Gastrocnemius medialis (tissue), 4 donors: ENCODE results near the gene EIF3K. TPM values are rescaled to one million over a fixed set of nuclear protein-coding genes. Genes with fewer than 3 reads are reported as not detected.

ENCODE experiments used
- ATAC-seq, 2 donors: fragments of 150-250 bp; one replicate each; pipeline ENCODE4 v1.9.1; 2016
- DNase-seq, 2 donors: peaks; one replicate each; pipeline ENCODE4 v3.0.0-alpha.2; 2019
- H3K27ac ChIP-seq, 4 donors: fragments of 200-600 bp; sonication (generic); 1 replicate in 1 of 4; 2 replicates in 3 of 4; pipeline ENCODE4 v1.5.1; 2016 to 2018; ENCODE audit warnings: mild to moderate bottlenecking in 2 of 4, moderate library complexity in 1 of 4
- H3K27me3 ChIP-seq, 3 donors: fragments of 200-600 bp; sonication (generic) in 2 of 3; 1 replicate in 1 of 3; 2 replicates in 2 of 3; pipeline versions ENCODE4 v1.5.1 to v1.6.0; 2016 to 2019; ENCODE audit warnings: mild to moderate bottlenecking in 1 of 3, moderate library complexity in 1 of 3
- H3K36me3 ChIP-seq, 2 donors: fragments of 200-600 bp; sonication (generic) in 1 of 2; one replicate each; pipeline ENCODE4 v1.5.1; 2017 to 2018
- H3K4me1 ChIP-seq, 2 donors: fragments of 200-600 bp; sonication (generic) in 1 of 2; one replicate each; pipeline ENCODE4 v1.5.1; 2016 to 2017; ENCODE audit warnings: mild to moderate bottlenecking in 2 of 2
- H3K4me3 ChIP-seq, 4 donors: fragments of 200-600 bp; sonication (generic) in 3 of 4; 1 replicate in 1 of 4; 2 replicates in 3 of 4; pipeline ENCODE4 v1.5.1; 2016 to 2019; ENCODE audit warnings: mild to moderate bottlenecking in 2 of 4
- H3K9me3 ChIP-seq, 3 donors: fragments of 200-600 bp; sonication (generic) in 2 of 3; 1 replicate in 1 of 3; 2 replicates in 2 of 3; pipeline ENCODE4 v1.5.1; 2016 to 2019
- POLR2A ChIP-seq, 2 donors: fragments of 450-650 bp; IDR thresholded peaks; one replicate each; pipeline ENCODE4 v1.6.1; 2017; ENCODE audit warnings: antibody characterized with exemption in 2 of 2, mild to moderate bottlenecking in 2 of 2, moderate library complexity in 2 of 2
- in situ Hi-C, 4 donors: fragments of 200-750 bp; cut with MboI; loops; one replicate each; pipeline versions ENCODE4 v1.15.0 to v1.8.0; 2017; ENCODE audit warnings: low sequenced_read_pairs in 4 of 4
- intact Hi-C: fragments of 100-400 bp; cut with DNase I; formaldehyde crosslinking; loops from one replicate; pipeline ENCODE4 v1.15.1; 2023; ENCODE audit warnings: low total_unique reads
- total RNA-seq, 4 donors: library from RNA; depleted of rRNA; stranded (reverse); fragments of >200 nt; gene quantifications; one replicate each; pipeline versions ENCODE4 v1.1.0 to v1.2.3, GENCODE V29; 2016
- TF ChIP-seq, protein P1 (sequence below), 5 experiments: fragments of 450-650 bp in 3 of 5; fragments of 200-600 bp in 2 of 5; sonication (generic) in 2 of 5; IDR thresholded peaks in 4 of 5; conservative IDR thresholded peaks in 1 of 5; 1 replicate in 4 of 5; 2 replicates in 1 of 5; pipeline ENCODE4 v1.5.1; 2016 to 2019; ENCODE audit warnings: antibody characterized with exemption in 5 of 5, mild to moderate bottlenecking in 3 of 5, moderate library complexity in 3 of 5

Gene EIF3K
- total RNA-seq, 4 donors from 2014 or later = 619 to 975 (median 681) TPM

DNA sequence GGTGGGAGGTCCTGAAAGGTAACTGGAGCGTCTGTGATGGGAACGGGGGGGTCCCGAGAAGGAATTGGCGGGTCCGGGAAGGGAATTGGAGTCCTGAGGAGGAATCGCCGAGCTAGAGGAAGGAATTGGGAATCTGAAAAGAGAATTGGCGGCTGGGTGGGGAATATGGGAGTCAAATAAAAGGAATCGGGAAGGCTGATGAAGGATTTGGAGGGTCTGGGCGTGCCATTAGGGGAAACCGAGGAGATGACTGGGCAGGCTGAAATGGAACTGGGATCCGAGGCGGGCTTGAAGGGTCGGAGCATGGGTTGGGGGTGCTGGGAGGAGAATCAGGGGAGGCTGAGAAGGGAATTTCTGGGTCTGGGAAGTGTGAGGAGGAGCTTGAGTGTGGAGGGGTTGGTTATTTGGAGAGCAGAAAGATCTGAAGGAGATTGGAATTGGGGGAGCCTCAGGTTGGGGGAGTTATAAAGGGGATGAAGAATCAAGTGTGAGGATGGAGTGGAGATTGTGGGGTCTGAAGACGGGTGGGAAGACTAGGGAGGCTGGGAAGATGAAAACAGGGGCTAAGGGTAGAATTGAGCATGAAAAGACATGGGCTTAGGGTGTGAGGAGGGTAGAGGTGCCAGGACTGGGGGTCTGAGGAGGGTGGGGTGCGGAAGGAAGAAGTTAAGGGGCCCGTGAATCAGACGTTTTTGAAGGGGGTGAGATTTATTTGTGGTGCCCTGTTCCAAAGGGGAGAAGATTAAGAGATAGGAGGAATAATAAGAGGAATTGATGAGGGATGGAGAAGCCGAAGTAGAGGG lies 29.2 kb downstream of the EIF3K start:
- Histone ChIP-seq H3K27me3 (no peaks in the 10 kb centered on the region), H3K36me3 (no peaks in the 10 kb centered on the region), H3K4me3 (peak overlapping the region; percentile 90 to 100 (median 100)), H3K27ac (peak overlapping the region; percentile 98 to 100 (median 99)), H3K4me1 (peaks cover 42 to 48% of the 10 kb centered on the region in 2 donors), H3K9me3 (no peaks in the 10 kb centered on the region)
- intact Hi-C loops = loop anchor here (5.0 to 10.0 kb wide), 2 partner anchors 67 to 84 kb away; no protein-coding TSS in a partner anchor
- DNase-seq (no peak), ATAC-seq (no peak)
- TF ChIP-seq, protein P1, sequence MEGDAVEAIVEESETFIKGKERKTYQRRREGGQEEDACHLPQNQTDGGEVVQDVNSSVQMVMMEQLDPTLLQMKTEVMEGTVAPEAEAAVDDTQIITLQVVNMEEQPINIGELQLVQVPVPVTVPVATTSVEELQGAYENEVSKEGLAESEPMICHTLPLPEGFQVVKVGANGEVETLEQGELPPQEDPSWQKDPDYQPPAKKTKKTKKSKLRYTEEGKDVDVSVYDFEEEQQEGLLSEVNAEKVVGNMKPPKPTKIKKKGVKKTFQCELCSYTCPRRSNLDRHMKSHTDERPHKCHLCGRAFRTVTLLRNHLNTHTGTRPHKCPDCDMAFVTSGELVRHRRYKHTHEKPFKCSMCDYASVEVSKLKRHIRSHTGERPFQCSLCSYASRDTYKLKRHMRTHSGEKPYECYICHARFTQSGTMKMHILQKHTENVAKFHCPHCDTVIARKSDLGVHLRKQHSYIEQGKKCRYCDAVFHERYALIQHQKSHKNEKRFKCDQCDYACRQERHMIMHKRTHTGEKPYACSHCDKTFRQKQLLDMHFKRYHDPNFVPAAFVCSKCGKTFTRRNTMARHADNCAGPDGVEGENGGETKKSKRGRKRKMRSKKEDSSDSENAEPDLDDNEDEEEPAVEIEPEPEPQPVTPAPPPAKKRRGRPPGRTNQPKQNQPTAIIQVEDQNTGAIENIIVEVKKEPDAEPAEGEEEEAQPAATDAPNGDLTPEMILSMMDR (IDR thresholded peaks at IDR 0.05 in 4 of 5, conservative IDR thresholded peaks at IDR 0.05 in 1 of 5) = no peak
- TF ChIP-seq POLR2A (IDR thresholded peaks at IDR 0.05) = no peak
- in situ Hi-C loops = loop anchor here in 2 of 4 donors (10.0 to 25.0 kb wide), 2 partner anchors 47 to 189 kb away; partner anchors contain the start of genes ECH1 (in 1 of the 2) and HNRNPL (in 1 of the 2)

DNA sequence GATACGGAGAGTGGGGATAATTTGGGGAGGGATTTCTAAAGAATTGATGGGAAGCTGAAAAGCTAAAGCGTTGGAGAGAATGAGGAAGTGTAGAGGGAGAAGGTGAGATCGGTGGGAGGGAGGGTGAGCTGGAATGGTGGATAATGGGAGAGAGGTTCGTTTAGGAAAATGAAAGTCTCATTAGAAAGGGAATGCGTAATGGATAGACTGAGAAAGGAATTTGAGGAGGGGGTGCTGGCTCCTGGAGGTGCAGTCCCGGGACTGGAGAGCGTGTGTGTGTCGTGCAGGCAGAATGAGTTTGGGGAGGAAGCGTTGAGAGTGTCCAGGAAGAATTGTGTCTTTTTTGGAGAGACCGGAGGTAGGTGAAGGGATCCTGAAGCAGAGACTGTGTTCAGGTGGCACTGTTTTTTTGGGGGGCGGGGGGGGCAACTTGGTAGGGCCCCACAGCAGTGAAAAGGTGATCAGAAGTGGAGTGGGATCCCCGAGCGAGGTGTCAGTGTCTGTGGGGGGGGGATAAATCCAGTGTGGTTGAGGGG lies 29.8 kb downstream of the EIF3K start:
- H3K36me3 ChIP-seq = no peaks in the 10 kb centered on the region
- DNase-seq (no peak), ATAC-seq (no peak)
- peaks cover 48 to 54% of the 10 kb centered on the region in 2 donors for H3K4me1 ChIP-seq
- in situ Hi-C loops = loop anchor here in 2 of 4 donors (10.0 to 25.0 kb wide), 2 partner anchors 46 to 188 kb away; partner anchors contain the start of genes ECH1 (in 1 of the 2) and HNRNPL (in 1 of the 2)
- TF ChIP-seq, protein P1 (IDR thresholded peaks at IDR 0.05 in 4 of 5, conservative IDR thresholded peaks at IDR 0.05 in 1 of 5) = no peak
- TF ChIP-seq POLR2A (IDR thresholded peaks at IDR 0.05) = no peak
- no peaks in the 10 kb centered on the region for H3K27me3 ChIP-seq
- intact Hi-C loops = loop anchor here (5.0 to 10.0 kb wide), 2 partner anchors 66 to 83 kb away; no protein-coding TSS in a partner anchor
- no peaks in the 10 kb centered on the region for H3K9me3 ChIP-seq
- H3K27ac ChIP-seq = peak overlapping the region; percentile 98 to 100 (median 99)
- peak overlapping the region; percentile 90 to 100 (median 100) for H3K4me3 ChIP-seq

DNA sequence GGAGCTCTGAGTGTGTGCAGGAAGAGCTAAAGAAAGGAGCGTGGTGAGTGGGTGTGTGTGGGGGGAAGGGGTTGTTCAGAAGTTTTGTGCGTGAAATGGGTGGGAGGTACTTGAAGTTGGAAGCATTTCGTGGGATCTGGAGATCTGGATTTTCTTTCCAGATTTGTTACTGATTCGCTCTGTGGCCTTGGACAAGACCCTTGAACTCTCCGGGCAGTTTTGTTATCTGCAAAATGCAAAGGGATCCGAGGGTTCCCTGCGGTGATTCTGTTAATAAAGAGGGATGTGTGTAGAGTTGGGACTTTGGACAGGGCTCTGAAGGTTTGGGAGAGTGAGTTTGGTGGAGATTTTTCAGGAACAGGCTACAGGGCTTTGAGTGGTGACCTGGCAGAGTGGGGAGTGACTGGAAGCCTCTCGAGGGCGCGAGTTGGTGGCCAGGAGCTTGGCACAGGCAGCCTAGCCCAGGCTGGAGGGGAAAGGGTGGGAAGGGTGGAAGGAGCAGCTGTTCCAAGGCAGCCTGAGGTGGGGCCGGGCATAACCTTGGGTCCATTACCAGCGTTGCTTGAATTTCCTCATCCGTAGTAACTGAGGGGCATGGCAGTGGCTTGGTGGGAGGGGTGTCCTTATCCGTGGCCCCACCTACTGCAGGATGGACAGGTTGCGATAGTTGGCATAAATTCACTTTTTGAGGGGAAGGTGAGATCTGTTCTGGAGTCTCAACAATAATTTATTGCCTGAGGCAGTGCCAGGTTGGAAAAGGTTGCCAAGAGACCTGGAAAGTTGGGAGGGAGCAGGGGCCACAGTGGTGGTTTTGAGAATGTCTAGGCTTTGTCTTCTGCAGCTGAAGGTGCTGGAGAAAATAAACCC lies 30.6 kb downstream of the EIF3K start:
- peak overlapping the region; percentile 90 to 100 (median 100) for H3K4me3 ChIP-seq
- peak; percentile 15 to 39 for TF ChIP-seq POLR2A (IDR thresholded peaks at IDR 0.05)
- TF ChIP-seq, protein P1 (IDR thresholded peaks at IDR 0.05 in 4 of 5, conservative IDR thresholded peaks at IDR 0.05 in 1 of 5) = no peak
- H3K4me1 ChIP-seq = peaks cover 55 to 61% of the 10 kb centered on the region in 2 donors
- H3K9me3 ChIP-seq = no peaks in the 10 kb centered on the region
- in situ Hi-C loops (loop anchor here in 2 of 4 donors (10.0 to 25.0 kb wide), 3 partner anchors 45 to 1163 kb away; partner anchors contain the start of genes ECH1 (in 1 of the 2) and HNRNPL (in 1 of the 2)), intact Hi-C loops (loop anchor here (5.0 to 10.0 kb wide), 3 partner anchors 65 to 755 kb away; partner anchors contain the start of gene ZFP36)
- DNase-seq = peak in 1 of 2 donors; percentile 62
- H3K27ac ChIP-seq = peak overlapping the region; percentile 98 to 100 (median 99)
- peak in 1 of 2 donors; percentile 5 for ATAC-seq
- H3K36me3 ChIP-seq = no peaks in the 10 kb centered on the region
- H3K27me3 ChIP-seq = no peaks in the 10 kb centered on the region

DNA sequence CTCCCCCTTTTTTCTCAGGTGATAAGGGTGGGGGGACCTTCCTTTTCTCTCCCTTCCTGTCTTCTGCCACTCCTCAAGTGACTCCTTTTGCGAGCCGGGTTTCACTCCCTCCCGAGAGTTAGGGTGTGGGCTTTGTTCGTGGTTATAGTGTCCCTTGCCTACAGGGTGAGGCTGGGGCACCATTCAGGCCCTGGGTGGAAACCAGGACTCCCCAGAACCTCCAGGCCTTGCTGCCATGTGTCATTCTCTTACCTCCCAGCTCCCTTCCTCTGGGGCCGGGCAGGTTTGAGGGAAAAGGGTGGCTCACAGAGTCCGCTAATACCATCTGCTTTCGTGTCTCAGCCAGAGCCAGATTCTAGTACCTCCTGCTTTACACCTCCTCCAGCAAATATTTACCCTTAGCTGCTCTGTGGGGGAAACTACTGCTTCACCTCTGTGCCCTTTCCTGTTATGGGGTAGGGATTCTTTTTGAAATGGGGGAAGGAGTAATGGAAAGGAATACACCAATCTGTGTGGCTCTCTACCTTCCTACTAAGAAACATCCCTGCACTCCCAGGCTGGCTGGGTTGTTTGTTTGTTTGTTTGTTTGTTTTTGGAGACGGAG lies 31.3 kb downstream of the EIF3K start:
- TF ChIP-seq POLR2A (IDR thresholded peaks at IDR 0.05) = no peak
- TF ChIP-seq, protein P1 (IDR thresholded peaks at IDR 0.05 in 4 of 5, conservative IDR thresholded peaks at IDR 0.05 in 1 of 5) = no peak
- Histone ChIP-seq H3K27me3 (no peaks in the 10 kb centered on the region), H3K27ac (peak overlapping the region; percentile 98 to 100 (median 99)), H3K36me3 (no peaks in the 10 kb centered on the region), H3K4me3 (peak overlapping the region; percentile 90 to 100 (median 100)), H3K9me3 (no peaks in the 10 kb centered on the region), H3K4me1 (peaks cover 63 to 69% of the 10 kb centered on the region in 2 donors)
- in situ Hi-C loops = loop anchor here in 1 of 4 donors (25.0 kb wide), 1 partner anchor 1162 kb away; no protein-coding TSS in a partner anchor
- ATAC-seq = no peak
- intact Hi-C loops = loop anchor here (10.0 kb wide), 1 partner anchor 755 kb away; the partner anchor contains the start of gene ZFP36
- DNase-seq = no peak
